Loucy (cell line): Measurements from ENCODE around the gene CAMK2D.

Source experiments
- H2AFZ ChIP-seq: fragments of 200-600 bp; sonication (generic); 2 replicates; pipeline ENCODE4 v1.6.0; 2016; ENCODE audit warnings: antibody characterized with exemption, mild to moderate bottlenecking, low read length, moderate library complexity
- H3F3A ChIP-seq: fragments of 200-600 bp; 2 replicates; pipeline ENCODE4 v1.6.0; 2016; ENCODE audit warnings: antibody characterized with exemption, low read depth, mild to moderate bottlenecking
- H3K27me3 ChIP-seq: fragments of 200-600 bp; sonication (generic); 2 replicates; pipeline ENCODE4 v1.6.1; 2014; ENCODE audit warnings: low read length, mild to moderate bottlenecking; ENCODE audit not compliant: insufficient read depth, poor library complexity, severe bottlenecking
- H3K36me3 ChIP-seq: fragments of 200-600 bp; sonication (generic); 2 replicates; pipeline ENCODE4 v1.6.1; 2016; ENCODE audit warnings: low read length; ENCODE audit not compliant: insufficient read depth
- H3K4me1 ChIP-seq: fragments of 200-600 bp; sonication (generic); 2 replicates; pipeline ENCODE4 v1.5.1; 2014; ENCODE audit warnings: low read length, mild to moderate bottlenecking; ENCODE audit not compliant: insufficient read depth, poor library complexity, severe bottlenecking
- H3K4me2 ChIP-seq: fragments of 200-600 bp; sonication (generic); 2 replicates; pipeline ENCODE4 v1.6.0; 2014; ENCODE audit warnings: antibody characterized with exemption, low read length, low read depth, mild to moderate bottlenecking; ENCODE audit not compliant: poor library complexity, severe bottlenecking
- H3K4me3 ChIP-seq: fragments of 200-600 bp; sonication (generic); 2 replicates; pipeline ENCODE4 v1.5.1; 2014; ENCODE audit warnings: low read length, mild to moderate bottlenecking, mixed read lengths; ENCODE audit not compliant: poor library complexity, severe bottlenecking
- H3K79me2 ChIP-seq: fragments of 200-600 bp; sonication (generic); 2 replicates; pipeline ENCODE4 v1.6.1; 2014; ENCODE audit warnings: low read length; ENCODE audit not compliant: insufficient read depth
- H3K9ac ChIP-seq: fragments of 200-600 bp; sonication (generic); 2 replicates; pipeline ENCODE4 v1.6.0; 2014; ENCODE audit warnings: mild to moderate bottlenecking, low read depth, low read length, moderate library complexity; ENCODE audit not compliant: poor library complexity, severe bottlenecking
- H3K9me2 ChIP-seq: fragments of 200-600 bp; sonication (generic); replicated peaks from 2 replicates; pipeline ENCODE4 v1.6.1; 2016; ENCODE audit warnings: low read depth, low read length, mixed read lengths
- H3K9me3 ChIP-seq: fragments of 200-600 bp; sonication (generic); 2 replicates; pipeline ENCODE4 v1.6.1; 2014; ENCODE audit warnings: mild to moderate bottlenecking, antibody characterized with exemption, low read length, low read depth; ENCODE audit not compliant: insufficient read depth
- H4K20me1 ChIP-seq: fragments of 200-600 bp; sonication (generic); 2 replicates; pipeline ENCODE4 v1.6.0; 2014; ENCODE audit warnings: antibody characterized with exemption, low read length, mild to moderate bottlenecking; ENCODE audit not compliant: insufficient read depth, poor library complexity, severe bottlenecking
- CTCF ChIP-seq: fragments of 200-600 bp; sonication (generic); conservative IDR thresholded peaks from 2 replicates; pipeline ENCODE4 v1.5.1; 2014; ENCODE audit warnings: mild to moderate bottlenecking, antibody characterized with exemption, low read length
- EZH2phosphoT487 ChIP-seq: fragments of 200-600 bp; IDR thresholded peaks from 2 replicates; pipeline ENCODE4 v1.6.1; 2018; ENCODE audit warnings: antibody characterized with exemption, mild to moderate bottlenecking, moderate library complexity, borderline replicate concordance

CAMK2D gene

GRCh38 chr4:113741956-113742355, 19.6 kb downstream of the CAMK2D start:
- H3K4me3 ChIP-seq, result no peak overlapping the region
- H3K9me3 ChIP-seq, result no peaks in the 10 kb centered on the region
- H3K79me2 ChIP-seq, result 0 out of 2 replicates have a peak, but pooled peaks cover 11% of the 10 kb centered on the region
- peaks cover 29% of the 10 kb centered on the region for H3K4me1 ChIP-seq
- no peaks in the 10 kb centered on the region for H3K27me3 ChIP-seq
- H3K9ac ChIP-seq, result no peak overlapping the region
- no peaks in the 10 kb centered on the region for H3K36me3 ChIP-seq
- no peak overlapping the region for H2AFZ ChIP-seq
- no peaks in the 10 kb centered on the region for H4K20me1 ChIP-seq
- H3F3A ChIP-seq, result no peaks in the 10 kb centered on the region
- no peak overlapping the region for H3K4me2 ChIP-seq
- H3K9me2 ChIP-seq, result no peaks in the 10 kb centered on the region
- no peak for TF ChIP-seq CTCF
- TF ChIP-seq EZH2phosphoT487, result no peak

- H3K36me3 ChIP-seq, result no peaks in the 10 kb centered on the region
- no peak overlapping the region for H3K4me3 ChIP-seq
- no peaks in the 10 kb centered on the region for H3K9me2 ChIP-seq
- no peaks in the 10 kb centered on the region for H3K27me3 ChIP-seq
- H4K20me1 ChIP-seq, result no peaks in the 10 kb centered on the region
- H3K9me3 ChIP-seq, result no peaks in the 10 kb centered on the region
- no peak overlapping the region for H2AFZ ChIP-seq
- H3K4me2 ChIP-seq, result peak overlapping the region; percentile 1
- H3K79me2 ChIP-seq, result peaks cover 20% of the 10 kb centered on the region; the same call in 1 of the 2 replicates
- H3K4me1 ChIP-seq, result peaks cover 29% of the 10 kb centered on the region
- TF ChIP-seq EZH2phosphoT487, result no peak
- no peak for TF ChIP-seq CTCF
- H3K9ac ChIP-seq, result no peak overlapping the region
- H3F3A ChIP-seq, result no peaks in the 10 kb centered on the region
These were observed 20.6 kb downstream of the CAMK2D start for GRCh38 chr4:113740857-113741379.

GRCh38 chr4:113739197-113739596, 22.3 kb downstream of the CAMK2D start:
- Histone ChIP-seq H3K4me2 (peak overlapping the region; percentile 29), H2AFZ (no peak overlapping the region), H3K27me3 (no peaks in the 10 kb centered on the region), H3K9ac (peak overlapping the region; percentile 38), H3K79me2 (peaks cover 36% of the 10 kb centered on the region), H3K9me3 (no peaks in the 10 kb centered on the region), H3K36me3 (peaks cover 4% of the 10 kb centered on the region; the same call in 1 of the 2 replicates), H4K20me1 (no peaks in the 10 kb centered on the region), H3K4me3 (no peak overlapping the region), H3K4me1 (peaks cover 29% of the 10 kb centered on the region), H3F3A (no peaks in the 10 kb centered on the region), H3K9me2 (no peaks in the 10 kb centered on the region)
- TF ChIP-seq CTCF, result no peak
- TF ChIP-seq EZH2phosphoT487, result no peak
